HepG2 (cell line): ENCODE results near the gene MATN1. TPM values are rescaled to one million over a fixed set of nuclear protein-coding genes. Genes with fewer than 3 reads are reported as not detected.

Experiments used
- microRNA-seq: library from miRNA; unstranded; fragments of <30 nt; microRNA quantifications from one replicate; pipeline ENCODE4, GENCODE V29; 2020
- polyA plus RNA-seq, 8 experiments: library from polyadenylated mRNA; depleted of rRNA in 3 of 8; stranded (reverse) in 7 of 8; unstranded in 1 of 8; fragments of >200 nt; fragmentation: Illumina TruSeq in 4 of 8; extraction: Trizol in 4 of 8; gene quantifications; 2 replicates each; pipeline versions ENCODE4 v1.2.1 to v1.2.3, GENCODE V29; 2011 to 2016; ENCODE audit warnings: low read depth in 4 of 8, missing spikeins in 1 of 8, mixed read lengths in 1 of 8; ENCODE audit not compliant: insufficient read depth in 1 of 8
- small RNA-seq, 3 experiments: library from RNA; depleted of rRNA; stranded (forward); fragments of <200 nt; gene quantifications; one replicate each; pipeline ENCODE3, GENCODE V24; 2012; ENCODE audit warnings: low read depth in 2 of 3, low replicate concordance in 1 of 3; ENCODE audit not compliant: insufficient read length in 3 of 3, insufficient read depth in 2 of 3
- total RNA-seq, 5 experiments: library from RNA; depleted of rRNA; stranded (reverse); fragments of >200 nt; fragmentation: Illumina TruSeq; extraction: Trizol; gene quantifications; 2 replicates each; pipeline ENCODE4 v1.2.3, GENCODE V29; 2016; ENCODE audit warnings: low read depth in 1 of 5

MATN1 gene
- total and polyA plus RNA-seq, 2 of the 13 experiments (the other 11 are each of a cell fraction or from before 2014, with no cell fraction given) = 0.04 to 0.05 TPM

Small RNA genes within 50 kb of the gene (microRNA-seq; reads per million reads assigned to microRNA genes)
- 0.51 reads per million for gene MIR4420

Small RNA genes within 50 kb of the gene (small RNA-seq; reads per million reads assigned to genes)
- 0 reads per million in 3 experiments for gene MIR4420

Other genes starting within 250 kb of the MATN1 start
- gene LAPTM5, start 34.2 kb upstream of the MATN1 start, total RNA-seq (2016; rRNA removed; fragmentation: Illumina TruSeq; extraction: Trizol) = 0.34 and 0.86 TPM in 2 replicates
- gene LAPTM5, start 34.2 kb upstream of the MATN1 start, polyA plus RNA-seq (2011; rRNA removed) = 0.41 and 0.76 TPM in 2 replicates
- gene SDC3, start 185.2 kb upstream of the MATN1 start, total RNA-seq (2016; rRNA removed; fragmentation: Illumina TruSeq; extraction: Trizol) = 0.18 and 0.49 TPM in 2 replicates
- 0.84 and 0.85 TPM in 2 replicates for gene SDC3, start 185.2 kb upstream of the MATN1 start, polyA plus RNA-seq (2011; rRNA removed)